ENCODE measurements around the gene CHN1. TPM values are rescaled to one million over a fixed set of nuclear protein-coding genes. Genes with fewer than 3 reads are reported as not detected.

The CHN1 gene
- polyA plus RNA-seq, 1 donor (not counting 4 experiments of a cell fraction or from before 2014, with no cell fraction given) = 2.3 TPM

DNA sequence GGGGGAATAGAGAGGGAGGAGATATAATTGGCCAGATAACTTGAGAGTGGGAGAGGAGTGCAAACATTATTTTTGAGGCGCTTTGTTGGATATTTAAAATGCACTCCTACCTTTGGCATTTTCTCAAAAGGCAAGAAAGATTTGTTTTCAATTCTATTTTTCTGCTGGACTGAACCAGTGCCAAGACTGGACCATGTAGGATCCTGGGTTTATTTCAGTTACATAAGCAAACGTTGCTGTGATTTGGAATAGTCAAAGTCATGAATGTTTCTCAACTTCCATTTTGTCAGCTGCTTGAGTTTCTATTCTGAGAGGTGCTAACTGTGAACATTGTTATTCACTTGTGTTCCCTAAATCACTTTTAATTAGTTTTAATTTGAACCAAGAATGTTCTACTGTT is 232.0 kb downstream of the CHN1 start:
- no peak overlapping the region for H2AFZ ChIP-seq (ENCODE audit: control insufficient read depth, low read length)
- no peak overlapping the region for H3K9ac ChIP-seq (ENCODE audit: control insufficient read depth, extremely low read depth, insufficient read depth, low read length)
- no peak for FAIRE-seq
- H4K20me1 ChIP-seq (ENCODE audit: control insufficient read depth, extremely low read depth, insufficient read depth, low read length) = no peaks in the 10 kb centered on the region
- no peaks in the 10 kb centered on the region for H3K9me3 ChIP-seq (ENCODE audit: control insufficient read depth, low read depth, low read length)
- H3K27ac ChIP-seq (ENCODE audit: control insufficient read depth, insufficient read depth, low read length) = no peak overlapping the region
- H3K9me1 ChIP-seq (ENCODE audit: control insufficient read depth, extremely low read depth, insufficient read depth, low read length) = no peaks in the 10 kb centered on the region
- no peaks in the 10 kb centered on the region for H3K27me3 ChIP-seq (ENCODE audit: control insufficient read depth, extremely low read depth, insufficient read depth, low read length)
- no peaks in the 10 kb centered on the region for H3K36me3 ChIP-seq (ENCODE audit: control insufficient read depth in 2 of 2, extremely low read depth in 1 of 2, insufficient read depth in 2 of 2, low read length in 2 of 2)
- dilution Hi-C loops (cut with MboI; ENCODE audit: extremely low pct_ligation_motif_present, low sequenced_read_pairs) = loop anchor here (25.0 kb wide), 1 partner anchor 189 kb away; no protein-coding TSS in a partner anchor
- peaks cover 9% of the 10 kb centered on the region for H3K4me1 ChIP-seq (ENCODE audit: control insufficient read depth, extremely low read depth, insufficient read depth, low read length)
- H3K4me3 ChIP-seq (ENCODE audit: control insufficient read depth in 2 of 3, extremely low read depth in 1 of 3, insufficient read depth in 2 of 3, low read depth in 1 of 3, low read length in 3 of 3) = no peak overlapping the region
- H3K4me2 ChIP-seq (ENCODE audit: control insufficient read depth, extremely low read depth, insufficient read depth, low read depth, low read length) = no peak overlapping the region
- no peak for DNase-seq (ENCODE audit: low read depth, low spot score)
- no peaks in the 10 kb centered on the region for H3K79me2 ChIP-seq (ENCODE audit: control insufficient read depth, insufficient read depth, low read length)
- TF ChIP-seq, protein P1, sequence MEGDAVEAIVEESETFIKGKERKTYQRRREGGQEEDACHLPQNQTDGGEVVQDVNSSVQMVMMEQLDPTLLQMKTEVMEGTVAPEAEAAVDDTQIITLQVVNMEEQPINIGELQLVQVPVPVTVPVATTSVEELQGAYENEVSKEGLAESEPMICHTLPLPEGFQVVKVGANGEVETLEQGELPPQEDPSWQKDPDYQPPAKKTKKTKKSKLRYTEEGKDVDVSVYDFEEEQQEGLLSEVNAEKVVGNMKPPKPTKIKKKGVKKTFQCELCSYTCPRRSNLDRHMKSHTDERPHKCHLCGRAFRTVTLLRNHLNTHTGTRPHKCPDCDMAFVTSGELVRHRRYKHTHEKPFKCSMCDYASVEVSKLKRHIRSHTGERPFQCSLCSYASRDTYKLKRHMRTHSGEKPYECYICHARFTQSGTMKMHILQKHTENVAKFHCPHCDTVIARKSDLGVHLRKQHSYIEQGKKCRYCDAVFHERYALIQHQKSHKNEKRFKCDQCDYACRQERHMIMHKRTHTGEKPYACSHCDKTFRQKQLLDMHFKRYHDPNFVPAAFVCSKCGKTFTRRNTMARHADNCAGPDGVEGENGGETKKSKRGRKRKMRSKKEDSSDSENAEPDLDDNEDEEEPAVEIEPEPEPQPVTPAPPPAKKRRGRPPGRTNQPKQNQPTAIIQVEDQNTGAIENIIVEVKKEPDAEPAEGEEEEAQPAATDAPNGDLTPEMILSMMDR (optimal IDR thresholded peaks at IDR 0.05 in 1 of 3, IDR thresholded peaks at IDR 0.05 in 1 of 3, conservative IDR thresholded peaks at IDR 0.05 in 1 of 3; ENCODE audit: extremely low read depth in 1 of 3, insufficient read depth in 2 of 3, low read length in 3 of 3) = no peak
- TF ChIP-seq EZH2 (IDR thresholded peaks at IDR 0.05; ENCODE audit: low read length) = no peak

DNA sequence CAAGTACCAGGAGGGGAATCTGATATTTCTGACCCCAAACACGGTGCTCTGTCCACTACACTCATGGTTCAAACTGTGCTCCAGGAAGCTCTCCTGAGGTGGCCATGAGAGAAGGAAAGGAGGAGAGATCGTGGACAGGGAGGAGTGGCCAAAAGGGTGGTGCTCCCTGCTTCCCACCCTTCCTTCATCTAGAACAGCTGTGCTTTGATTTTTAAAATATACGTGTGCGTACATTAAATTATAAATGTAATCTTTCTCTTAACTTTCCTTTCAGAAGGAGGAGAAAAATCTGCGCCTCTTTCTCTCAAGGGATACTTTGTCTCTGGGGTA is 232.7 kb downstream of the CHN1 start:
- no peaks in the 10 kb centered on the region for H3K27me3 ChIP-seq (ENCODE audit: control insufficient read depth, extremely low read depth, insufficient read depth, low read length)
- FAIRE-seq (no peak), DNase-seq (ENCODE audit: low read depth, low spot score) (no peak)
- H2AFZ ChIP-seq (ENCODE audit: control insufficient read depth, low read length) = peak overlapping the region; percentile 30
- no peak for TF ChIP-seq EZH2 (IDR thresholded peaks at IDR 0.05; ENCODE audit: low read length)
- TF ChIP-seq, protein P1 (optimal IDR thresholded peaks at IDR 0.05 in 1 of 3, IDR thresholded peaks at IDR 0.05 in 1 of 3, conservative IDR thresholded peaks at IDR 0.05 in 1 of 3; ENCODE audit: extremely low read depth in 1 of 3, insufficient read depth in 2 of 3, low read length in 3 of 3) = no peak
- dilution Hi-C loops (cut with MboI; ENCODE audit: extremely low pct_ligation_motif_present, low sequenced_read_pairs) = loop anchor here (25.0 kb wide), 1 partner anchor 190 kb away; no protein-coding TSS in a partner anchor
- no peaks in the 10 kb centered on the region for H3K36me3 ChIP-seq (ENCODE audit: control insufficient read depth in 2 of 2, extremely low read depth in 1 of 2, insufficient read depth in 2 of 2, low read length in 2 of 2)
- no peaks in the 10 kb centered on the region for H4K20me1 ChIP-seq (ENCODE audit: control insufficient read depth, extremely low read depth, insufficient read depth, low read length)
- H3K27ac ChIP-seq (ENCODE audit: control insufficient read depth, insufficient read depth, low read length) = no peak overlapping the region
- H3K9me3 ChIP-seq (ENCODE audit: control insufficient read depth, low read depth, low read length) = no peaks in the 10 kb centered on the region
- H3K4me2 ChIP-seq (ENCODE audit: control insufficient read depth, extremely low read depth, insufficient read depth, low read depth, low read length) = no peak overlapping the region
- no peak overlapping the region for H3K9ac ChIP-seq (ENCODE audit: control insufficient read depth, extremely low read depth, insufficient read depth, low read length)
- H3K4me1 ChIP-seq (ENCODE audit: control insufficient read depth, extremely low read depth, insufficient read depth, low read length) = peaks cover 9% of the 10 kb centered on the region
- no peaks in the 10 kb centered on the region for H3K9me1 ChIP-seq (ENCODE audit: control insufficient read depth, extremely low read depth, insufficient read depth, low read length)
- H3K4me3 ChIP-seq (ENCODE audit: control insufficient read depth in 2 of 3, extremely low read depth in 1 of 3, insufficient read depth in 2 of 3, low read depth in 1 of 3, low read length in 3 of 3) = no peak overlapping the region
- H3K79me2 ChIP-seq (ENCODE audit: control insufficient read depth, insufficient read depth, low read length) = no peaks in the 10 kb centered on the region
